Neural progenitor cell (in vitro differentiated cells): ENCODE measurements around the gene MFN1.

Source experiments
- EZH2 ChIP-seq: fragments of 200-600 bp; sonication (generic); IDR thresholded peaks from 2 replicates; pipeline ENCODE4 v1.6.1; 2017; ENCODE audit warnings: antibody characterized with exemption, mild to moderate bottlenecking, moderate library complexity
- EZH2phosphoT487 ChIP-seq: fragments of 200-600 bp; sonication (generic); IDR thresholded peaks from 2 replicates; pipeline ENCODE4 v1.6.1; 2017; ENCODE audit warnings: antibody characterized with exemption
- TF ChIP-seq, protein P1 (sequence below): fragments of 200-600 bp; sonication (generic); IDR thresholded peaks from 2 replicates; pipeline ENCODE4 v1.5.1; 2017; ENCODE audit warnings: antibody characterized with exemption, mild to moderate bottlenecking

DNA sequence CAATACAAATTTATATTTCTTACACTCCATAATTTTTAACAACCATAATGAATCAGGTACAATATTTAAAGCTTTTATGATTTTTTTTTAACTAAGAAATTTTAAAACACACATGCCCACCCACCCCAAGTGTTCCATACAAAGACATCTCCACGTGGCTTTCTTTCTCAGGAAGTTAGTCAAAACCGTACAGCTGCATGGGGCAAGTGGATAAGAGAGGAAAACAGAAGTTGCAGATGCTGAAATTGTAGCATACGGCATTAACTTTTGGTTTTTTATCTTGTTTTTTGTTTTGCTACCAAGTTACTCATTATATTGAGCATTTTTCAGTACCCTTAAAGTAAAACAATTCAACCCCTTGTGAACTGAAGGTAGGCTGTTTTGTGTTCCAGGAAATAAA lies 89.0 kb downstream of the MFN1 start:
- TF ChIP-seq, protein P1, sequence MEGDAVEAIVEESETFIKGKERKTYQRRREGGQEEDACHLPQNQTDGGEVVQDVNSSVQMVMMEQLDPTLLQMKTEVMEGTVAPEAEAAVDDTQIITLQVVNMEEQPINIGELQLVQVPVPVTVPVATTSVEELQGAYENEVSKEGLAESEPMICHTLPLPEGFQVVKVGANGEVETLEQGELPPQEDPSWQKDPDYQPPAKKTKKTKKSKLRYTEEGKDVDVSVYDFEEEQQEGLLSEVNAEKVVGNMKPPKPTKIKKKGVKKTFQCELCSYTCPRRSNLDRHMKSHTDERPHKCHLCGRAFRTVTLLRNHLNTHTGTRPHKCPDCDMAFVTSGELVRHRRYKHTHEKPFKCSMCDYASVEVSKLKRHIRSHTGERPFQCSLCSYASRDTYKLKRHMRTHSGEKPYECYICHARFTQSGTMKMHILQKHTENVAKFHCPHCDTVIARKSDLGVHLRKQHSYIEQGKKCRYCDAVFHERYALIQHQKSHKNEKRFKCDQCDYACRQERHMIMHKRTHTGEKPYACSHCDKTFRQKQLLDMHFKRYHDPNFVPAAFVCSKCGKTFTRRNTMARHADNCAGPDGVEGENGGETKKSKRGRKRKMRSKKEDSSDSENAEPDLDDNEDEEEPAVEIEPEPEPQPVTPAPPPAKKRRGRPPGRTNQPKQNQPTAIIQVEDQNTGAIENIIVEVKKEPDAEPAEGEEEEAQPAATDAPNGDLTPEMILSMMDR, result no peak
- TF ChIP-seq EZH2 (no peak), EZH2phosphoT487 (no peak)
